Activated naive CD8-positive, alpha-beta T cell treated with anti-CD3 and anti-CD28 coated beads, Interleukin-2, amount 50 U/mL, for 24 hours (primary cell): Measurements from ENCODE around the gene L3MBTL4.
"Not testable (repeated sequence)": the region's sequence is repeated elsewhere in the genome, so short reads cannot be mapped to it uniquely, and the experiment has no call there.

ENCODE experiments used
- ATAC-seq: fragments of 150-1000 bp; cut with Tn5 transposase; one replicate; pipeline ENCODE4 v1.10.0; 2021
- DNase-seq: peaks from one replicate; pipeline ENCODE4 v3.0.0; 2021
- H3K27ac Mint-ChIP-seq: one replicate; pipeline ENCODE4 v1.8.0; 2021; ENCODE audit warnings: mild to moderate bottlenecking, mixed read lengths
- H3K27me3 Mint-ChIP-seq: one replicate; pipeline ENCODE4 v1.8.0; 2021; ENCODE audit warnings: mixed read lengths
- H3K36me3 Mint-ChIP-seq: one replicate; pipeline ENCODE4 v1.8.0; 2021; ENCODE audit warnings: low read depth, mixed read lengths
- H3K4me1 Mint-ChIP-seq: one replicate; pipeline ENCODE4 v1.8.0; 2021; ENCODE audit warnings: mixed read lengths
- H3K4me3 Mint-ChIP-seq: one replicate; pipeline ENCODE4 v1.8.0; 2021; ENCODE audit warnings: mild to moderate bottlenecking, moderate library complexity, mixed read lengths
- H3K9me3 Mint-ChIP-seq: one replicate; pipeline ENCODE4 v1.8.0; 2021; ENCODE audit warnings: mixed read lengths

Gene L3MBTL4

DNA sequence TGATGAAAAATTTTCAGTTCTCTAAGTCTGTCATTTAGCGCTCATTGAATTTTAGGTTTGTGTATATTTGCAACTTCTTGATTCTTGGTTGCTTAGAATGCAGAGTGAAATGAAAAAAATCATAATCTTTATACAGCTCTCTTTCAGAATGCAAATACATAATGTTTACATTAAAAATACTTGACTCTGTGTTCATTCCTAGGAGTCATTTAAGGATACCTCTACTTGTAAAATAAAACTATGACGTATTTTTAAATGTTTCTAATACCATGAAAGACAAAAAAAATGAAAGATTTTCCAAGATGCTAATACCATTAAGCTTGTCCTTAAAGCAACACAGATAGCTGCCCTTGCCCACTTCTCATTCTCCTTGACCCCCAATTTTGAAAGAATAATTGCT lies 259.0 kb downstream of the L3MBTL4 start:
- no peaks in the 10 kb centered on the region for H3K36me3 Mint-ChIP-seq
- no peak for ATAC-seq
- H3K9me3 Mint-ChIP-seq, result peaks cover 3% of the 10 kb centered on the region
- H3K4me1 Mint-ChIP-seq, result no peaks in the 10 kb centered on the region
- DNase-seq, result no peak
- H3K4me3 Mint-ChIP-seq, result no peak overlapping the region
- no peak overlapping the region for H3K27ac Mint-ChIP-seq
- H3K27me3 Mint-ChIP-seq, result no peaks in the 10 kb centered on the region

DNA sequence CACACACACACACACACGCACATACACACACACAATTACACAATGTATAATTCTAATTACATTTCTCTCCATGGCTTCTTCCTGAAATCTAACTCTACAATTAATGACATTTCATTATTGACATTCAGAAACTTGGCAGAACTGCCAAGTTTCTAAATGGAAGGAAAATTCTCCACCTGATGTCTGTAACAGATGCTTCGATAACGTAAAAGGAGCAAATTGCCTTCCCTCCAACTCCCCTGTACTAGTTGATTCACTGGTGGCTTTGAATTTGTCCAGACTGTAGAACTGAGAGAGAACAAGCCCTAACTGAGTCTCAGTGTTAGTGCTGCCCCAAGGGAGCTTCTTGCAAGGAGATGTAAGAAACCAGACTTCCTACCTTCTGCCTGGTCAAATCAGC lies 264.3 kb downstream of the L3MBTL4 start:
- ATAC-seq, result no peak
- H3K36me3 Mint-ChIP-seq, result no peaks in the 10 kb centered on the region
- H3K4me3 Mint-ChIP-seq, result no peak overlapping the region
- peaks cover 7% of the 10 kb centered on the region for H3K9me3 Mint-ChIP-seq
- no peak overlapping the region for H3K27ac Mint-ChIP-seq
- H3K4me1 Mint-ChIP-seq, result no peaks in the 10 kb centered on the region
- no peak for DNase-seq
- no peaks in the 10 kb centered on the region for H3K27me3 Mint-ChIP-seq

- DNase-seq (no peak), ATAC-seq (no peak)
- Mint-ChIP-seq H3K27ac (no peak overlapping the region), H3K36me3 (no peaks in the 10 kb centered on the region), H3K4me1 (no peaks in the 10 kb centered on the region), H3K4me3 (no peak overlapping the region), H3K27me3 (no peaks in the 10 kb centered on the region), H3K9me3 (peaks cover 4% of the 10 kb centered on the region)
Measured at GRCh38 chr18:6146307-6146661, 268.4 kb downstream of the L3MBTL4 start.

DNA sequence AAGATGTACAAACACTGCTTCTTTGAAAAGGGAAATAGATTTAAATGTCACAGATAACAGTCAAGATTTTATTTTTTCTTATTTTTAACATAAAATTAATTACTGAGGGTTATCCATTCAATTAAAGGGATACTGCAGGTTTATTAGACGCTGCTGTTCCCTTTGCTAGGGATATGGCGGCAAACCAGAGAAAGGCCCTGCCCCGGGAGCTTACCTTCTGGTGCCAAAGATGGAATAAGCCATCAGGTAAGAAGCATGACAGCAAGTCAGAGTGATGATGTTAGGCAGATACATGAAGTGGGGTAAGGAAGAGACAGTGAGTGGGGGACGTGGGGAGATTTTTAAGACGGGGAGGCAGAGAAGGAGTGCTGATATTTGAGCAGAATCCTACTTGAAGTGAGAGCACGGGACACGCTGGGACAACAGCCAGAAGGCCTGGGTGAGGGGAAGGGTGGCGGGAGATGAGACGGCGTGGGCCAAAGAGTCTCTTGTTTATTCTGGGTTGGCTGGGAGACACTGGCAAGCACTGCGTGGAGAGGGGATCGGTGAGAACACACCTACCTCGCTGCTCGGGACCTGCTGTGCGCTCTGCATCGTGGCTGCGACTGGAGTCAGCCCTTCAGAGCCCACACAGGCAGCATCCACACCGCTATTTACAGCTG lies 268.9 kb downstream of the L3MBTL4 start:
- ATAC-seq (no peak), DNase-seq (no peak)
- H3K36me3 Mint-ChIP-seq, result no peaks in the 10 kb centered on the region
- no peaks in the 10 kb centered on the region for H3K27me3 Mint-ChIP-seq
- H3K9me3 Mint-ChIP-seq, result peaks cover 4% of the 10 kb centered on the region
- no peaks in the 10 kb centered on the region for H3K4me1 Mint-ChIP-seq
- H3K4me3 Mint-ChIP-seq, result no peak overlapping the region
- H3K27ac Mint-ChIP-seq, result no peak overlapping the region

- no peaks in the 10 kb centered on the region for H3K4me1 Mint-ChIP-seq
- no peak for DNase-seq
- H3K9me3 Mint-ChIP-seq, result peaks cover 3% of the 10 kb centered on the region
- peaks cover 5% of the 10 kb centered on the region for H3K36me3 Mint-ChIP-seq
- H3K27ac Mint-ChIP-seq, result no peak overlapping the region
- H3K27me3 Mint-ChIP-seq, result no peaks in the 10 kb centered on the region
- ATAC-seq, result peak; percentile 10
- H3K4me3 Mint-ChIP-seq, result no peak overlapping the region
Measured at GRCh38 chr18:6139007-6139406, 275.7 kb downstream of the L3MBTL4 start.

DNA sequence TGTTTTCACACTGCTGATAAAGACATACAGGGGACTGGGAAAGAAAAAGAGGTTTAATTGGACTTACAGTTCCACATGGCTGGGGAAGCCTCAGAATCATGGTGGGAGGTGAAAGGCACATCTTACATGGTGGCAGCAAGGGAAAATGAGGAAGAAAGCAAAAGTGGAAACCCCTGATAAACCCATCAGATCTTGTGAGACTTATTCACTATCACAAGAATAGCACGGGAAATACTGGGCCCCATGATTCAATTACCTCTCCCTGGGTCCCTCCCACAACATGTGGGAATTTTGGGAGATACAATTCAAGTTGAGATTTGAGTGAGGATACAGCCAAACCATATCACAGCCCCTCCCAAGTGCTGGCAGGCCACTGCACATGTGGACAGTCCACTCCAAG lies 278.8 kb downstream of the L3MBTL4 start:
- H3K9me3 Mint-ChIP-seq, H3K27ac Mint-ChIP-seq, H3K4me1 Mint-ChIP-seq, H3K4me3 Mint-ChIP-seq, H3K36me3 Mint-ChIP-seq, DNase-seq, H3K27me3 Mint-ChIP-seq, ATAC-seq: not testable (repeated sequence)

DNA sequence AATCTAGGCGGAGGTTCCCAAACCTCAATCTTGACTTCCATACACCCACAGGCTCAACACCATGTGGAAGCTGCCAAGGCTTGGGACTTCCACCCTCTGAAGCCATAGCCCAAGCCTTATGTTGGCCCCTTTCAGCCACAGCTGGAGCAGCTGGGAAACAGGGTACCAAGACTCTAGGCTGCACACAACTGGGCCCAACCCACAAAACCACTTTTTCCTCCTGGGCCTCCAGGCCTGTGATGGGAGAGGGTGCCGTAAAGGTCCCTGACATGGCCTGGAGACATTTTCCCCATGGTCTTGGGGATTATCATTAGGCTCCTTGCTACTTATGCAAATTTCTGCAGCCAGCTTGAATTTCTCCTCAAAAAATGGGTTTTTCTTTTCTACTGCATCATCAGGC lies 279.7 kb downstream of the L3MBTL4 start:
- H3K4me3 Mint-ChIP-seq, H3K27me3 Mint-ChIP-seq, ATAC-seq: not testable (repeated sequence)

GRCh38 chr18:6132751-6133368 lies 281.9 kb downstream of the L3MBTL4 start:
- Mint-ChIP-seq H3K27ac (no peak overlapping the region), H3K4me3 (no peak overlapping the region), H3K9me3 (peaks cover 3% of the 10 kb centered on the region), H3K4me1 (no peaks in the 10 kb centered on the region), H3K36me3 (peaks cover 5% of the 10 kb centered on the region), H3K27me3 (no peaks in the 10 kb centered on the region)
- DNase-seq, result no peak
- ATAC-seq, result no peak

More for the DNA sequence above, 279.7 kb downstream of the L3MBTL4 start:
- H3K36me3 Mint-ChIP-seq, H3K4me1 Mint-ChIP-seq, H3K9me3 Mint-ChIP-seq, DNase-seq, H3K27ac Mint-ChIP-seq: not testable (repeated sequence)

- DNase-seq (no peak), ATAC-seq (no peak)
- Mint-ChIP-seq H3K27ac (no peak overlapping the region), H3K36me3 (peaks cover 2% of the 10 kb centered on the region), H3K4me3 (no peak overlapping the region), H3K4me1 (no peaks in the 10 kb centered on the region), H3K9me3 (peaks cover 14% of the 10 kb centered on the region), H3K27me3 (no peaks in the 10 kb centered on the region)
Measured at GRCh38 chr18:6120820-6121279, 293.9 kb downstream of the L3MBTL4 start.

- ATAC-seq (no peak), DNase-seq (no peak)
- no peak overlapping the region for H3K4me3 Mint-ChIP-seq
- H3K4me1 Mint-ChIP-seq, result no peaks in the 10 kb centered on the region
- no peaks in the 10 kb centered on the region for H3K27me3 Mint-ChIP-seq
- no peak overlapping the region for H3K27ac Mint-ChIP-seq
- H3K9me3 Mint-ChIP-seq, result peaks cover 12% of the 10 kb centered on the region
- peaks cover 2% of the 10 kb centered on the region for H3K36me3 Mint-ChIP-seq
Measured at GRCh38 chr18:6119761-6120160, 294.9 kb downstream of the L3MBTL4 start.

DNA sequence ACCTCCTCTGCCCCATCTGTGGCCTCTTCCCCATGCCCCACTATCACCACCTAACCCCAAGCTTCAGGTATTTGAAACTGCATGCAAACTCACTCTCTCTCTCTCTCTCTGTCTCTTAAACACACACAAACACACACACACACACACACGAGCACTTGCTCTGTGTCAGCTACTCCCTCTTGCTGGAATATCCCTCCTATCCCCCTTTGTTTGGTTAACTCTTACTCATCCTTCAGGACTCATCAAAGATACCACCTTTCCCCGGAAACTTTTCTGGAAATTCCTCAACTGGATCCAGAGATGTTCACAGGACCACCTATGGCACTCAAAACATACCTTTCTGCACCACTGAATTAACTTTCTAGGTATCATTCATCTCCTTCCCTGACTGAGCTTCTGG lies 296.6 kb downstream of the L3MBTL4 start:
- no peaks in the 10 kb centered on the region for H3K4me1 Mint-ChIP-seq
- no peaks in the 10 kb centered on the region for H3K27me3 Mint-ChIP-seq
- no peak for DNase-seq
- ATAC-seq, result no peak
- peaks cover 2% of the 10 kb centered on the region for H3K36me3 Mint-ChIP-seq
- H3K9me3 Mint-ChIP-seq, result no peaks in the 10 kb centered on the region
- H3K27ac Mint-ChIP-seq, result no peak overlapping the region
- no peak overlapping the region for H3K4me3 Mint-ChIP-seq

GRCh38 chr18:6115710-6116109 lies 299.0 kb downstream of the L3MBTL4 start:
- H3K4me3 Mint-ChIP-seq, result no peak overlapping the region
- H3K36me3 Mint-ChIP-seq, result no peaks in the 10 kb centered on the region
- ATAC-seq, result no peak
- H3K9me3 Mint-ChIP-seq, result no peaks in the 10 kb centered on the region
- no peak overlapping the region for H3K27ac Mint-ChIP-seq
- DNase-seq, result no peak
- no peaks in the 10 kb centered on the region for H3K27me3 Mint-ChIP-seq
- H3K4me1 Mint-ChIP-seq, result no peaks in the 10 kb centered on the region

DNA sequence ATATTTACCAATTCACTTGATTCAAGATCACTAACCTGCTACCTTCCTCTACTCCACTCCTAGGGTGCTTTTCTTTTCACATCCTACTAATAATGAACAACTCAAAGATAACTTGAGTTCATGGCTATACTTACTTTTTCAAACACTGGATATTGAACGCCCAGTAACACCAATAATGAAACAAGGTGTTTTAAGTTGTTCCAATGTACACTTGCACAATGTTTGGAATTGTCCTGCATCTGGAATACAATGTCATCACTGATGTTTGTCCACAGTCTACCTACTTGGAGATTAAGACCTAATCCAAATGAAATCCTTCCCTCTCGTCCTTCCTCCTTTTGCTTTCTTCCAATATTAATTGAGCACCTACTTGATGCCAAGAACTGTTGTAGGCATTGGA lies 301.1 kb downstream of the L3MBTL4 start:
- H3K27me3 Mint-ChIP-seq, result no peaks in the 10 kb centered on the region
- no peak for ATAC-seq
- peaks cover 4% of the 10 kb centered on the region for H3K9me3 Mint-ChIP-seq
- H3K4me1 Mint-ChIP-seq, result no peaks in the 10 kb centered on the region
- DNase-seq, result no peak
- H3K36me3 Mint-ChIP-seq, result no peaks in the 10 kb centered on the region
- no peak overlapping the region for H3K4me3 Mint-ChIP-seq
- no peak overlapping the region for H3K27ac Mint-ChIP-seq

- Mint-ChIP-seq H3K36me3 (no peaks in the 10 kb centered on the region), H3K27me3 (peaks cover 2% of the 10 kb centered on the region), H3K27ac (no peak overlapping the region), H3K9me3 (peaks cover 4% of the 10 kb centered on the region), H3K4me1 (no peaks in the 10 kb centered on the region), H3K4me3 (no peak overlapping the region)
- DNase-seq (no peak), ATAC-seq (no peak)
Measured at GRCh38 chr18:6111726-6112125, 303.0 kb downstream of the L3MBTL4 start.

DNA sequence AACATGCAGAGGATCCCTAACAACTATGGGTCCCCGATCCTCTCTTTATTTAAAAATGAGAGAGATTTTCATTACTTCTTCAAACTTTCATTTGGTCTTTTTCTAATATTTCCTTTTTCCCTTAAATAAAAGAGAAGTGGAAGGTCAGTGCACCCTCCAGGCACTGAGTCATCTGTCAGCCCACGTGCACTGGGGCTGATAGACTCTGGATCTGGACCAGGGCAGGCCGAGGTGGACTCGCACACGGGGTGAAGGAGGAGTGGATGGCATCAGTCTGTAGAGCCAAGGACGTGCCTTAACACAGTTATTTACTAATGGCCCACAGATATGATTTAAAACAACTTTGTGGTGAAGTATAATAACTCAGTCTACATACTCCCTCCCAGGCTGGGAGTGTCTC lies 305.0 kb downstream of the L3MBTL4 start:
- no peak for ATAC-seq
- Mint-ChIP-seq H3K36me3 (no peaks in the 10 kb centered on the region), H3K27ac (no peak overlapping the region), H3K27me3 (peaks cover 2% of the 10 kb centered on the region), H3K9me3 (peaks cover 4% of the 10 kb centered on the region), H3K4me1 (no peaks in the 10 kb centered on the region), H3K4me3 (no peak overlapping the region)
- no peak for DNase-seq

- DNase-seq, result no peak
- no peak for ATAC-seq
- no peak overlapping the region for H3K4me3 Mint-ChIP-seq
- peaks cover 4% of the 10 kb centered on the region for H3K9me3 Mint-ChIP-seq
- H3K27ac Mint-ChIP-seq, result no peak overlapping the region
- H3K36me3 Mint-ChIP-seq, result no peaks in the 10 kb centered on the region
- peaks cover 2% of the 10 kb centered on the region for H3K27me3 Mint-ChIP-seq
- no peaks in the 10 kb centered on the region for H3K4me1 Mint-ChIP-seq
Measured at GRCh38 chr18:6107794-6108193, 306.9 kb downstream of the L3MBTL4 start.
